Activated gamma-delta T cell treated with anti-CD3 and anti-CD28 coated beads, Interleukin-2, amount 50 U/mL, for 16 hours (primary cell): ENCODE data around the gene ST8SIA4.

Experiments used
- DNase-seq: peaks from one replicate; pipeline ENCODE4 v3.0.0-alpha.2; 2020; ENCODE audit warnings: low read depth

The ST8SIA4 gene

GRCh38 chr5:100867039-100867562 is 36.0 kb downstream of the ST8SIA4 start:
- DNase-seq = no peak

GRCh38 chr5:100864931-100865330 is 38.2 kb downstream of the ST8SIA4 start:
- no peak for DNase-seq

GRCh38 chr5:100863739-100864138 is 39.3 kb downstream of the ST8SIA4 start:
- no peak for DNase-seq

DNA sequence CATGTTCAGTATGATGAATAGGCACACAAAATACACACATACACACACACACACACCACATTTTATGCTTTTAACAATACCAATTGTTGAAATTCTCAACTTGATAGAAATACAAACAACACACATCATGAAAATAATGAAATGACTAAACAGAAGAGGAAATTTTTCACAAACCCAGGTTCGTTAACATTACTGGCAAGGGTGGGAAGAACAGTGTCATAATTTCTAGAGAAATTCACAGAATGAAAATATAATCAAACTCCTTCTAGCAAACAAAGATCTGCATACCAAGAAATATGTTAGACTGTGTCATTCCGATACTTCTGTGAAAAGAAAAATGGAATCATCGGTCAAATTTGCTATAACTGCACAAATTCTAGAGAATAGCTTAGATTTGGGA is 41.9 kb downstream of the ST8SIA4 start:
- DNase-seq = no peak

DNA sequence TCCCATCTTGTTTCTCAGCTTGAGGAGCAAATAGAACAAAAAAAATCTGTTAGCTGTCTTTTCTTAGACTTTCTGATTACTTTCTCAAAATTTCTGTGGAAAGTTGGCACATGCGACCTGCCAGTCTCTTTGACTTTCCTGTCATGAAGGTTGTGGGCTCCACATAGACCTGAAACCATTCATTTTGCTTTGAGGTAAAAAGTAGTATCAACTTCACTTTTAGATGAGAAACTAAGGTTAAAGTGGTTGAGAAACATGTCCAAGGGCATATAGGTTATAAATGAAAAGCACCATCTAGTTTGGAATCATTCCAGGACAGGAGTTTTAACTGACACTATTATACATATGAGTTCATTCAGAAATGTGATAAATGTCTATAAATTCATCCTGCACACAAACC is 42.7 kb downstream of the ST8SIA4 start:
- no peak for DNase-seq

DNA sequence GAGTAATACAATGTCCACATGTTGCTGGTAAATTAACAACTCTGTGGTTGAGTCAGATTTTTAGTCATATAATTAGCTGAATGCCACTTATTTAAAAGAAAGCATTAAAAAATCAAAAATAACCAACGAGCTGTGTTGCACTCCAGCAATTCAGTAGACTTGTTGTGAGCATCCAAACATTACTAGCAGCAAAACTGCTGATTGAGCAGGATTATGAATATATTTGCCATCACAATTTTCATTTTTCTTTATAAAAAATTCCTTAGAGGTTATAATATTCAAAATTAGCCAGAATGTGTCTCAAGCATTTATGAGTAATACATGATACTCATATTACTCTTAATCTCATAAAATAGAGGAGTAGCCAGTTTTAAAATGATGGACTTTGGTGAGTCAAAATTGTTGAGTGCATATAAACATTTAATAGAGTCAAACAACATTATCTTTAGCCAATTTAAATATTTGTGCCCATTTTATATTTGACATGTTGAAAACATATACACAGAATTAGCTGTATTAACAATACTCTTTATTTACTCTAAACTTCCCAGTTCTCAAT is 44.0 kb downstream of the ST8SIA4 start:
- no peak for DNase-seq

- DNase-seq = no peak
These were observed 46.6 kb downstream of the ST8SIA4 start for GRCh38 chr5:100856462-100856861.

GRCh38 chr5:100855937-100856430 is 47.1 kb downstream of the ST8SIA4 start:
- no peak for DNase-seq

GRCh38 chr5:100855295-100855694 is 47.8 kb downstream of the ST8SIA4 start:
- DNase-seq = no peak

DNA sequence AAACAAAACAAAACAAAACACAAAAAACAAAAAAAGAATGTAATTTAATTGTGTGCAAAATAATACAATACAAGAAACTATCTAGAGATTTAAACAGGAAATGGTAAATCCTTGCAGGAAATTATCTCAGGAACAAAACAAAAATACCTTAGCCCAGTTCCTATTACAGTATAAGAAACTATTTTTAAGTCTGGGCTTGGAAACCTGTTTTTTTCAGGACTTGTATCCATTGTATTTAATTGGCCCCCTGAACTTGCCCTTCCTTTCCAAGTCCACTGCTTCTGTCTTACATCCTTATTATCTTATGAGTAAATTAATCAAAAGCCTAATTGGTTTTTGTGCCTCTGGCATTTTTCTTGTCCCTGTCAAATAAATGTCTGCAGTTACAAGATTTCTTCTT is 48.5 kb downstream of the ST8SIA4 start:
- DNase-seq = no peak

DNA sequence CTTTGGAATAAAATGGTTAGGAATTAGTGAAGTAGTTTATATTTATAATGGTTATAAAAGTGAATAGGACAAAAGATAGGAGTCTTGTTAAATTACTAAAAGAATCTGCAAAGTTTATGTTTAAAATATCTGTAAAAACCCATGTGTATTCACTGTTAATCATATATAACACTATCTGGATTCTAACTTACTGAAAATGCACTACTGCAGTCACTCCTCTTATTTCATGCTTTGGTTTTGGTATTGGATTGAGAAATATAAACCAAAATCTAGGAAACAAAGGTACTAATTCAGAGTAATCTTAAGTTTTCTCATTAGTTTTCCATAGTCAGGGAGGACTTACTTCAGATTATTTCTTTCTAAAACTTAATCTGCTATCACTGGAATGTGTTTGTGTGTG is 49.5 kb downstream of the ST8SIA4 start:
- no peak for DNase-seq

DNA sequence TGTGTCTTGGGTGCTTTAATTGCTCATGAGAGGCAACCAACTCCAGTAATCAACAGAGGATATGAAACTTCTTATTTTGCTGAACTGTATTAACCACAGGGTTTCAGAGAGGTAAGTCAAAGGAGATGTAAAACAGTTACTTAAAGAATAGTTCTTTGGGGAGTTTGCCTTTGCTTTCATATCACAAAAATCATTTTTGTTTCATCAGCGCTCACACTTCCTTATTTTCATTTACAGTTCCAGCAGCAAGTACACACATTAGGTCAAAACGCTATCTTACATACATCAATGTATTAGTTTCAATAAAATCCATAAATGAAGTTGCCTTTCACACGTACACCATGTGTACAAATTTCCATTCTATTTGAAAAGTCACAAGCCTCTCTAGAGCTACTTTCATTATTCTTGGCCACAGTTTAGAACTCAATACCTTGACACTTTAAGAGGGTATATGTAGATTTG is 50.1 kb downstream of the ST8SIA4 start:
- DNase-seq = no peak

DNA sequence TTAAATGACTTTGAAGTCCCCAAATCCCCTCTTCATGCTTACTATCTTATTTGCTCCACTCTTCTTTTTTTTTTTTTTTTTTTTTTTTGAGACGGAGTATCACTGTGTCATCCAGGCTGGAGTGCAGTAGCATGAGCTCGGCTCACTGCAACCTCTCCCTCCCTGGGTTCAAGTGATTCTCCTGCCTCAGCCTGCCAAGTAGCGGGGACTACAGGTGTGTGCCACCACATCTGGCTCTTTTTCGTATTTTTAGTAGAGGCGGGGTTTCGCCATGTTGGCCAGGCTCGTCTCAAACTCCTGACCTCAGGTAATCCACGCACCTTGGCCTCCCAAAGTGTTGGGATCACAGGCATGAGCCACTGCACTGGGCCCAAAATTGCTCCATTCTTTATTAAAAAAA is 51.0 kb downstream of the ST8SIA4 start:
- no peak for DNase-seq

DNA sequence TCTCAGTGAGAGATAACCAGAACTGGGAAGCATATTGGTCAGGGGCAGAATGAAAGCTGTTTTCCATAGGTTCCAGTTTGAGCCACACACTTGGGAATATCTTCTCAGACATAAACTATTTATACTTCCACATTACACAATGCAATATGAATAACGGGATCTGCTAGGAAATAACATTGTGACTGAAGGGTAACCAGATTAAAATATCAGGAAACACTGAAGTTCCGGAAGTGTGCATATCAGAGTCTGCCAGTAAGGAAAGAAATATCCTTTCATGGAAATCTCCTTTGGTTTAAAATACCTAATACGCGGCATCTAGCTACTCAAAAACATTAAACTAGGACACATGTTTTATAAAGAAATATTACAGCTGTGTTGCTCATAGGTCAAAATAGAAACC is 56.3 kb downstream of the ST8SIA4 start:
- no peak for DNase-seq

DNA sequence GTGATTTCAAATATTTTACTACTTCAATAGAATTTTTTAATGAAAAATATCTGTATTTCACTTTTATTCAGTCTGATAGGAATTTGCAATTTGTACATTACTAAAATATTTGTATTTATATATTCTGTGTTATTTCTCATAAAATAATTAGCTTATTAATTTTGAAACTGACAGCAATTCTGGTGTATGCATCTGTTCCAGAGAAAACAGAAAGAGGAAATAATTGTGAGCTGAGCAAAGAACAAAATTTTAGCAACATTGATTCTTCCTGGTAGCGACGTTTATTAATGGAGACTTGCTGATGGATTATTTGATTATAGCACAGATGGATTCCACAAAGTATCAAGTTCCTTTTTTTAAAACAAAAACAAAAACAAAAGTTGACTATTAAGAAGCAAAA is 61.0 kb downstream of the ST8SIA4 start:
- DNase-seq = no peak

DNA sequence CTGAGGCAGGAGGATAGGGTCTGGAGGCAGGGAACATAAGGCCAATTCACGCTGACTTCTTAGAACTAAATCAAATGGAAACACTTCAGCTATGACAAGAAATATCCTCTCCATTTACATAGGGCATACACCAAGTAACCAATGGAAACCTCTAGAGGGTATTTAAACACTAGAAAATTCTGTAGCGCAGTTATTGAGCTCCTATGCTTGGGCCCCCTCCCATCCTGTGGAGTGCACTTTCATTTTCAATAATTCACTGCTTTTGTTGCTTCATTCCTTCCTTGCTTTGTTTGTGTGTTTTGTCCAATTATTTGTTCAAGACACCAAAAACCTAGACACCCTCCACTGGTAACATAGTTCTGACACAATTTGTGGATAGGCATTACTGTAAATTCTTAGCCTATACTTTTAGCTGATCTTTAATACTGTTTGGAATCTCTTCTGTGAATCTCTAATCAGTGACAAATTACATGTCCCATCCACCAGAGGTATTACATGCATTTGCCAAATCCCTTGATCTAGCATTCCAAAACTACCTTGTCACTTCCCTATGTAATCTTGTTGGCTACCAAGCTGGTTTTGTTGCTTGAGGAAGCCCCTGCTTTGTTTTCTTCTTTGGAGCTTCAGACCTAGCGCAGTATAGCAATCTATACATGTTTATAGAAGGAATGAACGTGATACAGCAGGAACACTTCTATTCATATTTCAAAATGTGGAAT is 61.6 kb downstream of the ST8SIA4 start:
- DNase-seq = no peak

- DNase-seq = no peak
These were observed 62.3 kb downstream of the ST8SIA4 start for GRCh38 chr5:100840789-100841188.

DNA sequence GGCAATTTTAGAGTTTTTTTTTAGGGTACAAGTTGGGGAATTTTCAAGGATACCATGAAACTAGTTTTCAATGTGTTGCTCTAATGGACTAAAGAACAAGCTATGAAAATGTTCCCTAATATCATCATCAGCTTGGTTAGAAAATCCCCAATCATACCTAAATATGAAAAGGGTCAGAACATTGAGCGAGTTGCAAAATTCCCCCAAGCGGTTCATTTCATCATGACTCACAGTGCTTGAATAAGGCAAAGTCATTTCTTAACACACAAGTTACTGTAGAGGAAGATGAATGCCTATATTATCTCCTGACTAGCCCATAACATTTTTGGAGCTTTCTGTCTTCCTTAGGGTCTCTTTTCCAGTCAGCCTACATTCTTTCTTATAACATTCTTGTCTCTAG is 62.7 kb downstream of the ST8SIA4 start:
- DNase-seq = no peak

- DNase-seq = no peak
These were observed 65.0 kb downstream of the ST8SIA4 start for GRCh38 chr5:100838048-100838473.

DNA sequence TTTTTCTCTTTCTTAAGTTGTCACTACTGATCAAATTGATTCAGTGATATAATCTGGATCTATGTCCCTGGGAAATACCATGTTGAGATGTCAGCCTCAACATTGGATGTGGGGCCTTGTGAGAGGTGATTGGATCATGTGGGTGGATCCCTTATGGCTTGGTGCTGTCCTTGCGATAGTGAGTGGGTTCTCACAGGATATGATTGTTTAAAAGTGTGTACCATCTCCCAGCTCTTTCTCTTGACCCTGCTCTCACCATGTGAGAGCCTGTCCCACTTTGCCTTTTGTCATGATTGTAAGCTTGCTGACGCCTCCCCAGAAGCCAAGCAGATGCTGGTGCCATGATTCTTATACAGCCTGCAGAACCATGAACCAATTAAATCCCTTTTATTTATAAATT is 68.6 kb downstream of the ST8SIA4 start:
- DNase-seq = no peak

GRCh38 chr5:100832252-100833230 is 70.5 kb downstream of the ST8SIA4 start:
- no peak for DNase-seq

DNA sequence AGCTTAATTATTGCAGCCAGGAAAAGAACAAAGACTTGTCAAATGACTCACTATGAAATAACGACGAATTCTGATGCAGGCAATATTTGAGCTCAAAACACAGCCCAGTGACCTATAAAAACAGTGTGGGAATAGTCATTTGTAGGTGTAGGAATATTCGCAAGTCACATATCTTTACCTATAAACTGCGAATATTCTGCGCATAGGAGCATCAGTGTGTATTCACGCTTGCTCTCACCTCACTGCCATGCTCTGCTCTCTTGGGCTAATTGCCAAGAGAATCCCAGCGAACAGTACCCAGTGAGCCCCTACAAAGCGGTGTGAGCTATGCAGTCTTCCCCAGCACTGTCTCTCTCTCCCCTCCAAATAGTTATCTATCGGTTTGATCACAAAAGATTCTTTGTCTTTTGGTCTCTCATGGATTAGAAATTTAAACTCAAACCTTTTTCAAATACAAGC is 74.2 kb downstream of the ST8SIA4 start:
- DNase-seq = no peak
